Kidney (tissue), 14 donors: ENCODE data around the gene SGPL1. TPM values are rescaled to one million over a fixed set of nuclear protein-coding genes. Genes with fewer than 3 reads are reported as not detected.

Source experiments
- DNase-seq, 5 donors: peaks; one replicate each; pipeline ENCODE4 v3.0.0-alpha.2; 2013 to 2020
- FAIRE-seq: peaks from 2 replicates; lab custom pipeline; 2012; peaks lifted over from hg19 to GRCh38; lab: Jason Lieb, UNC
- H3K27ac ChIP-seq, 2 donors: one replicate each; pipeline ENCODE4 v1.7.0; 2013; ENCODE audit warnings: low read depth in 2 of 2, low read length in 2 of 2, inconsistent platforms in 1 of 2
- H3K27me3 ChIP-seq: one replicate; pipeline ENCODE4 v1.7.1; 2013; ENCODE audit warnings: low read length, inconsistent platforms; ENCODE audit not compliant: control insufficient read depth, insufficient read depth
- H3K36me3 ChIP-seq, 3 donors: one replicate each; pipeline versions ENCODE4 v1.7.0 to v1.7.1; 2013; ENCODE audit warnings: low read length in 3 of 3, control low read depth in 1 of 3, inconsistent platforms in 1 of 3; ENCODE audit not compliant: insufficient read depth in 3 of 3, control insufficient read depth in 2 of 3
- H3K4me1 ChIP-seq, 3 donors: one replicate each; pipeline versions ENCODE4 v1.7.0 to v1.7.1; 2013; ENCODE audit warnings: low read length in 3 of 3, inconsistent platforms in 1 of 3, low read depth in 1 of 3; ENCODE audit not compliant: control insufficient read depth in 2 of 3, insufficient read depth in 2 of 3
- H3K4me3 ChIP-seq, 3 donors: one replicate each; pipeline versions ENCODE4 v1.7.0 to v1.8.1; 2013; ENCODE audit warnings: low read length in 3 of 3, control low read depth in 1 of 3, inconsistent platforms in 1 of 3
- H3K9ac ChIP-seq, 3 donors: one replicate each; pipeline versions ENCODE4 v1.7.0 to v1.7.1; 2013; ENCODE audit warnings: low read length in 3 of 3, control low read depth in 1 of 3, inconsistent platforms in 1 of 3
- H3K9me3 ChIP-seq, 3 donors: one replicate each; pipeline versions ENCODE4 v1.7.0 to v1.7.1; 2013; ENCODE audit warnings: low read length in 3 of 3, control low read depth in 1 of 3, inconsistent platforms in 1 of 3; ENCODE audit not compliant: control insufficient read depth in 2 of 3, insufficient read depth in 1 of 3
- CTCF ChIP-seq: IDR thresholded peaks from 3 replicates; pipeline ENCODE4 v1.5.1; 2012; ENCODE audit warnings: mild to moderate bottlenecking, moderate library complexity, borderline replicate concordance; ENCODE audit not compliant: insufficient read depth; ENCODE audit errors: extremely low read depth
- intact Hi-C: fragments of 100-400 bp; cut with DNase I; formaldehyde crosslinking; loops from one replicate; pipeline ENCODE4 v1.11.1; 2022
- polyA plus RNA-seq: library from polyadenylated mRNA; stranded (reverse); fragments of 350-450 nt; fragmentation: Illumina TruSeq; extraction: RNeasy Lipid Tissue Mini Kit (QIAGEN cat#74804); gene quantifications from one replicate; pipeline ENCODE4 v1.2.3, GENCODE V29; 2014; ENCODE audit warnings: low read depth, low replicate concordance; ENCODE audit not compliant: insufficient read depth
- total RNA-seq: library from RNA; stranded (reverse); fragmentation: NEBNext Ultra II Directional; extraction: Animal tissue kit (Norgen Biotek cat#: 25700); gene quantifications from one replicate; pipeline ENCODE4 v1.2.1, GENCODE V29; 2021
- donor health status: control.
- donor health status: control.
- donor health status: control.
- donor health status: control.
- donor health status: control.
- donor health status: DM: yes; HTN: yes; CAD: no.
- donor health status: Normal renal cell carcinoma (clear cell type).

Gene SGPL1
- total and polyA plus RNA-seq, 2 donors from 2014 or later = 13.5 to 105 TPM

DNA sequence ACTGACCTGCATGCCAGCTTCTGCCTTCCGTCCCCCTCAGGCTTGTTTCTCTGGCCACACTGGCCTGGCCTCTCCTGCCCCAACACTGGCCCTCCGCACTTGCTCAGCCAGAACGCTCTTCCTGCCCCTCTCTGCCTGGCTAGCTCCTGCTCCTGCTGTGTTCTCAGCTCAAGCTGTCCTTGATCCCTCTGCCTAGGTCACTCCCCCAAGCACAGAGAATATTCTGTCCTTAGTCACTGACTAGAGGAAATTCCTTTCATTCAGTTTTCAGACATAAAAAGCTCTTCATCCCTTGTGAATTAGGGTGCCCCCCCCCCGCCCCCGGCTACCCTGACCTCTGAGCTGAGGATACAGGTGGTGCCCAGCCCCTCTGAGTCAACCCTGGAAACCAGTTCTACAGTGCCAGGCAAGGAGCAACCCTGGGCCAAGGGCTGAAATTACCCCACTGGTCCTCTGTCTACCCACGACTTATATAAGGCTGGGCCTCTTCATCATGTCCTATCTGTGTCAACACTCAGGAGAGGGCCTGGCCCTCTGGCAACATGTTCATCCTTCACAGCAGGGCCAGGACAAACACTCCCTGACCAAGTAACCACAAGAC lies 6.6 kb upstream of the SGPL1 start:
- Histone ChIP-seq H3K36me3 (no peaks in the 10 kb centered on the region), H3K27ac (no peak overlapping the region), H3K4me3 (no peak overlapping the region), H3K27me3 (no peaks in the 10 kb centered on the region), H3K4me1 (peaks cover 0 to 8% (median 0%) of the 10 kb centered on the region in 3 donors), H3K9me3 (no peaks in the 10 kb centered on the region), H3K9ac (no peak overlapping the region)
- no peak for TF ChIP-seq CTCF
- DNase-seq (no peak), FAIRE-seq (no peak)
- intact Hi-C loops = no loop called here

DNA sequence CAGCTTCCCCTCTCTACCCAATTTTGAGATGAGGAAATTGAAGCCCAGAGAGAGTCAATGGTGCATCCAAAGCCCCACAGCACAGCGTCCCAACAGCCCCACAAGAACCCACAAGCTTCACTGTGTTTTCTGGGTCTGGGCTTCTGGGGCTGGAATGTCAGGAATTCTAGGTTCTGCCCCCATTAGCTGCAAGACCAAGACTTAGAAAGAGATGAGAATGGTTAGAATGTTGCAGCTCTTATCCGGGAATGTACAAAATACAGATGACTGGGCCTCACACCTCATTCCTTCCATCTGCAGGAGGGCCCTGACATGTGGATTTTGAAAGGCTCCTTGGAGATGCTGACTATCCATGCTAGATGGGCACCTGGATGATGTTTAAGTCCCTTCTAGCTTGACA lies 6.0 kb upstream of the SGPL1 start:
- intact Hi-C loops = loop anchor here (10.0 kb wide), 1 partner anchor 75 kb away; the partner anchor contains the start of gene PCBD1
- no peaks in the 10 kb centered on the region for H3K36me3 ChIP-seq

DNA sequence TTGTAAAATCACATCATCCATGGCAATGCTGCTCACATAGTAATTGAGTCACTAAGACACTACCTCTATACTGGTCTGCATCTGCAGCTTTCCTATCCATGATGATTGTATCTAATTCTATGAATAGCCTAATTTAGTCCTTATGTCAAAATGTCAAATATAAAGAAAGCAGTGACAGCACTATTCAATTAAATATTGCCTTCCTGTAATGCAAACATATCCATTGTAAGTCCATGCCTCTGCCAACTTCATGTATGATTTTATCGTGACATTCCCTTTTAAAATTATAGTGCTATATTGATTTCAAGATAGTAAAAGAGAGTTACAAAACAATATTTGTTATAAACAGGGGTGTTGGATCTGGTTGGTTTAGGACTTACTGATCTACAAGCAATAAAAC lies 4.8 kb upstream of the SGPL1 start:
- Histone ChIP-seq H3K4me1 (peaks cover 0 to 5% (median 0%) of the 10 kb centered on the region in 3 donors), H3K9ac (no peak overlapping the region), H3K36me3 (no peaks in the 10 kb centered on the region), H3K4me3 (no peak overlapping the region), H3K27me3 (no peaks in the 10 kb centered on the region), H3K9me3 (no peaks in the 10 kb centered on the region), H3K27ac (no peak overlapping the region)
- no peak for TF ChIP-seq CTCF
- DNase-seq (no peak), FAIRE-seq (no peak)
- intact Hi-C loops = loop anchor here (10.0 kb wide), 1 partner anchor 74 kb away; the partner anchor contains the start of gene PCBD1

More for the DNA sequence above, 6.0 kb upstream of the SGPL1 start:
- Histone ChIP-seq H3K4me3 (no peak overlapping the region), H3K27me3 (no peaks in the 10 kb centered on the region), H3K9ac (no peak overlapping the region), H3K4me1 (peaks cover 0 to 5% (median 0%) of the 10 kb centered on the region in 3 donors), H3K9me3 (no peaks in the 10 kb centered on the region), H3K27ac (no peak overlapping the region)
- TF ChIP-seq CTCF = no peak
- FAIRE-seq (no peak), DNase-seq (no peak)
